Heart right ventricle (tissue), 16 donors: ENCODE measurements around the gene HAGHL. TPM values are rescaled to one million over a fixed set of nuclear protein-coding genes. Genes with fewer than 3 reads are reported as not detected.
A peak's percentile ranks its signal among the peaks of the same experiment; 100 is the strongest.
"Not testable (repeated sequence)": the region's sequence is repeated elsewhere in the genome, so short reads cannot be mapped to it uniquely, and the experiment has no call there.

ENCODE experiments used
- ATAC-seq, 8 donors: fragments of 200-7000 bp; cut with Tn5 transposase; one replicate each; pipeline ENCODE4 v1.9.1; 2020; ENCODE audit warnings: mild to moderate bottlenecking in 8 of 8, moderate library complexity in 8 of 8, moderate number of reproducible peaks in 1 of 8
- DNase-seq, 2 donors: peaks; one replicate each; pipeline ENCODE4 v3.0.0-alpha.2; 2020
- H3K27ac ChIP-seq, 10 donors: fragments of 200-600 bp; sonication (generic) in 2 of 10; one replicate each; pipeline versions ENCODE4 v1.5.0 to v1.8.0; 2020 to 2022; ENCODE audit warnings: mild to moderate bottlenecking in 3 of 10
- H3K27me3 ChIP-seq, 7 donors: fragments of 200-600 bp; one replicate each; pipeline ENCODE4 v1.8.0; 2021 to 2022; ENCODE audit warnings: mild to moderate bottlenecking in 2 of 7
- H3K36me3 ChIP-seq, 9 donors: fragments of 200-600 bp; sonication (generic) in 1 of 9; one replicate each; pipeline versions ENCODE4 v1.5.0 to v1.8.0; 2020 to 2022; ENCODE audit warnings: mild to moderate bottlenecking in 2 of 9
- H3K4me1 ChIP-seq, 9 donors: fragments of 200-600 bp; sonication (generic) in 1 of 9; one replicate each; pipeline versions ENCODE4 v1.5.0 to v1.8.0; 2020 to 2022; ENCODE audit warnings: mild to moderate bottlenecking in 4 of 9
- H3K4me3 ChIP-seq, 10 donors: fragments of 200-600 bp; sonication (generic) in 2 of 10; one replicate each; pipeline versions ENCODE4 v1.5.0 to v1.8.0; 2020 to 2022; ENCODE audit warnings: mild to moderate bottlenecking in 7 of 10, moderate library complexity in 2 of 10
- H3K9me3 ChIP-seq, 11 donors: fragments of 200-600 bp in 10 of 11; sonication (generic) in 2 of 11; one replicate each; pipeline versions ENCODE4 v1.5.0 to v1.8.0; 2013 to 2022; ENCODE audit warnings: mild to moderate bottlenecking in 2 of 11, control low read depth in 1 of 11, moderate library complexity in 1 of 11
- CTCF ChIP-seq, 9 donors: fragments of 200-600 bp; sonication (generic) in 2 of 9; IDR thresholded peaks; one replicate each; pipeline versions ENCODE4 v1.5.0 to v1.8.0; 2021 to 2022; ENCODE audit warnings: antibody characterized with exemption in 9 of 9, mild to moderate bottlenecking in 5 of 9, moderate library complexity in 1 of 9
- WGBS, 2 donors: extraction: QIAGEN DNeasy Blood & Tissue Kit; methylation state at CpG; one replicate each; pipeline ENCODE4 v1.1.7; 2013; ENCODE audit warnings: inconsistent platforms in 1 of 2; 5-methylcytosine and 5-hydroxymethylcytosine counted together
- intact Hi-C, 10 donors: fragments of 100-400 bp; cut with DNase I; formaldehyde crosslinking; loops; one replicate each; pipeline versions ENCODE4 v1.11.1 to v1.14.2; 2022
- polyA plus RNA-seq, 2 donors: library from polyadenylated mRNA; stranded (reverse); fragments of 200-250 nt; gene quantifications; one replicate each; pipeline ENCODE4 v1.2.3, GENCODE V29; 2013
- total RNA-seq, 10 donors: library from RNA; stranded (reverse); fragmentation: NEBNext Ultra II Directional in 3 of 10; extraction: Animal tissue kit (Norgen Biotek cat#: 25700) in 3 of 10; gene quantifications; one replicate each; pipeline versions ENCODE4 v1.2.1 to v1.2.4, GENCODE V29; 2021 to 2023
- donor health status: Arrhythmogenic right ventricular cardiomyopathy.
- donor health status: ischemic (EF 13 %, LVEDD 7.1; RV severe dilation, severe dysfunction).
- donor health status: healthy with polysubstance abuse.
- donor health status: DM: no; HTN: yes; CAD: no.
- donor health status: DM: no; HTN: no; CAD: no.
- donor health status: ischemic (EF 25% LVEDD 6.9; RV normal size, moderate dysfunction).
- donor health status: ischemic (EF 25% LVEDD 5.7; RV mildly dilated, moderate dysfunction).
- donor health status: healthy.
- donor health status: DM: yes; HTN: yes; CAD: no.
- donor health status: Ischemic cardiomyopathy.
- donor health status: ischemic (EF 35%, LVEDD 5.7; RV mildly dilated, moderate dysfunction).
- donor health status: nonischemic (EF 11% LVEDD 7.7; RV severe dilation, severe dysfunction).
- donor health status: DM: yes; HTN: yes; CAD: no.
- donor health status: PGD.
- donor health status: ischemic (EF 29% LVEDD 5.4; RV normal size, mild dysfunction).
- donor health status: nonischemic (EF 23%, LVEDD 6.1; RV moderate dilation, normal function).

HAGHL gene
- total and polyA plus RNA-seq, 12 donors = 5.1 to 80.0 (median 10.9) TPM

DNA sequence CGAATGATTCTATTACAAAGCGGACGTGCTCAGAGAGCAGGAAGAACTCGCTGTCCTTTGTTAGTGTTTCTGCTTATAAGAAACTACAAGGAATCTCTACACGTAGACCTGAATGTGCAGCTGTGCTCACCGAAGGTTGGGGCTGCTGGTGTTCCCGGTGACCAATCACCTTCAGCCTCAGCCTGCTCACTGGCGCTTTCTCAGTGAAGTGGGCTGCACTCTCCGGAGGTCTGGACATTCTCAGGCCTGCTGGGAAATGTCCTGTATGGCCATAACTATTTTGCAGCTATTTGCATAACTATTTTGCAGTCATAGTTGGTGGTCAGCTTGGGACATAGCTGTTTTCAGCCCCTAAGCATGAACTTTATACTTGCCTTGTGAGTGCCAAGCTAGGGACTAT, 23.6 kb downstream of the HAGHL start:
- 44 to 49% methylated on average over 9 of the region's 9 CpGs for WGBS, 2 donors
- peaks cover 0 to 15% (median 0%) of the 10 kb centered on the region in 7 donors for H3K27me3 ChIP-seq
- H3K4me3 ChIP-seq = no peak overlapping the region
- intact Hi-C loops = no loop called here
- no peak overlapping the region for H3K27ac ChIP-seq
- H3K9me3 ChIP-seq = no peaks in the 10 kb centered on the region
- no peak for TF ChIP-seq CTCF (IDR thresholded peaks at IDR 0.05)
- no peaks in the 10 kb centered on the region for H3K36me3 ChIP-seq
- no peak for DNase-seq
- ATAC-seq = no peak
- H3K4me1 ChIP-seq = peaks cover 0 to 9% (median 0%) of the 10 kb centered on the region in 9 donors

DNA sequence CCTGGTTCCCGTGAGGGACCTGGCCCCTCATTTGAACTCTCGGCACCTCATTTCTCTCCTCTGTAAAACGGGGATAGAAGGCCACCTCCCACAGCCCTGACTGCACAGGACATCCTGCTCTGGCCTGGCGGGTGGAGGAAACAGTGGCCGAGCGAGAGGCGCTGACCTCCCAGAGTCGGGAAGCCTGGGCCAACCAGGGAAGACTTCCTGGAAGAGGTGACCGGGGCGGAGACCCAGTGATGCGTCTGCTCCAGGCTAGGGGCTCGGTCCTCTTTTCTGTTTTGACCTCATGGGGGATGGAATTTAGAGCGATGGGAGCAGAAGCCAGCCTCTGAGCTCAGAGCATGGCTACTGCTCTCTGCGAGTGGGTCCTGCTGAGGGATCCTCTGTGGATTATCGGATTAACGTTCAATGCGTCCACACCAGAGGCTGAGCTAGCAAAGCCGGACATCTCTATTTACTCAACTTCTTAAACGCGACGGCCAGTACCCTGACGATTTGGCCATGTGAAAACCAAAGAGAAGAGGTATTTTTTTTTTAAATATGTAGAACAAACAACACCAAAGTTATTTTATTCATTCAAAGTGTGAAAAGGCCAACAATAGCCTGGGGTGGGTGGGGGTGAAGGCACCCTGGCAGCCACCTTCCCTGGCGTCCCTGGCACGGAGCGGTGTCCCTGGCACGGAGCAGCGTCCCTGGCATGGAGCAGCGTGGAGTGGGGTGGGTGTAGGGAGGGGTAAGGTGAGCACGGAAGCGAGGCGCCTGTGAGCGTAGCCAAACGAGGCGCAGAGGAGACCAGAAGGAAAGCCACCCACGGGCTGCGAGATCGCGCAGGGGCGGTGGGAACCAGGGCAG, 24.5 kb downstream of the HAGHL start:
- Histone ChIP-seq H3K4me3 (no peak overlapping the region), H3K27ac (no peak overlapping the region), H3K27me3 (peaks cover 0 to 15% (median 0%) of the 10 kb centered on the region in 7 donors), H3K36me3 (no peaks in the 10 kb centered on the region), H3K4me1 (peaks cover 0 to 9% (median 0%) of the 10 kb centered on the region in 9 donors), H3K9me3 (no peaks in the 10 kb centered on the region)
- TF ChIP-seq CTCF (IDR thresholded peaks at IDR 0.05) = no peak
- intact Hi-C loops = no loop called here
- 60 to 65% methylated on average over 39 of the region's 39 CpGs for WGBS, 2 donors
- DNase-seq (peak in 1 of 2 donors; percentile 45), ATAC-seq (peak in 5 of 8 donors; percentile 47 to 98 (median 89))

- Histone ChIP-seq H3K27ac (no peak overlapping the region), H3K36me3 (no peaks in the 10 kb centered on the region), H3K4me3 (no peak overlapping the region), H3K27me3 (peaks cover 0 to 15% (median 0%) of the 10 kb centered on the region in 7 donors), H3K9me3 (no peaks in the 10 kb centered on the region), H3K4me1 (peaks cover 0 to 9% (median 0%) of the 10 kb centered on the region in 9 donors)
- DNase-seq (no peak), ATAC-seq (peak in 1 of 8 donors; percentile 15)
- intact Hi-C loops = no loop called here
- no peak for TF ChIP-seq CTCF (IDR thresholded peaks at IDR 0.05)
- WGBS, 2 donors = 28 to 30% methylated on average over 10 of the region's 10 CpGs
Measured at GRCh38 chr16:752007-752312, 25.1 kb downstream of the HAGHL start.

DNA sequence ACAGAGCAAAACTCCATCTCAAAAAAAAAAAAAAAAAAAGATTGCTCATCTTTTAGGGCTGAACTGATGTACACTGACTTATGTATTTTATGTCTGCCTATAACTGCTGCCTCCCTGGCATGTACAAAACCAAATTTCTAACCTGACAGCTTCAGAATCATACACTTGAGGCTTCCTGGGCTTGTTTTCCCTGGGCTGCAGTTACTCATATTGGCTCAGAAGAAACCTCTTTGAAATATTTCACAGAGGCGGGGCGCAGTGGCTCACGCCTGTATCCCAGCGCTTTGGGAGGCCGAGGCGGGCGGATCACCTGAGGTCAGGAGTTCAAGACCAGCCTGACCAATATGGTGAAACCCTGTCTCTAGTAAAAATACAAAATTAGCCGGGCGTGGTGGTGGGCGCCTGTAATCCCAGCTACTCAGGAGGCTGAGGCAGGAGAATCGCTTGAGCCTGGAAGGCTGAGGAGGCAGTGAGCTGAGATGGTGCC, 27.3 kb downstream of the HAGHL start:
- H3K27me3 ChIP-seq = peaks cover 0 to 15% (median 0%) of the 10 kb centered on the region in 7 donors
- intact Hi-C loops, ATAC-seq, H3K4me3 ChIP-seq, DNase-seq, H3K9me3 ChIP-seq, H3K36me3 ChIP-seq: not testable (repeated sequence)
- H3K27ac ChIP-seq = peak overlapping the region in 1 of 10 donors; percentile 60
- peaks cover 0 to 13% (median 0%) of the 10 kb centered on the region in 9 donors for H3K4me1 ChIP-seq
- WGBS, 2 donors = 88 to 91% methylated on average over 11 of the region's 11 CpGs

- H3K4me3 ChIP-seq = no peak overlapping the region
- intact Hi-C loops = no loop called here
- ATAC-seq (peak in 2 of 8 donors; percentile 35 to 41), DNase-seq (no peak)
- H3K4me1 ChIP-seq = peaks cover 0 to 13% (median 0%) of the 10 kb centered on the region in 9 donors
- H3K9me3 ChIP-seq = no peaks in the 10 kb centered on the region
- no peaks in the 10 kb centered on the region for H3K36me3 ChIP-seq
- WGBS, 2 donors = 67 to 73% methylated on average over 11 of the region's 11 CpGs
- TF ChIP-seq CTCF (IDR thresholded peaks at IDR 0.05) = no peak
- peak overlapping the region in 1 of 10 donors; percentile 60 for H3K27ac ChIP-seq
- H3K27me3 ChIP-seq = peaks cover 0 to 15% (median 0%) of the 10 kb centered on the region in 7 donors
Measured at GRCh38 chr16:754656-755055, 27.8 kb downstream of the HAGHL start.
